ENCODE data around the gene RAVER1. TPM values are rescaled to one million over a fixed set of nuclear protein-coding genes. Genes with fewer than 3 reads are reported as not detected.
A peak's percentile ranks its signal among the peaks of the same experiment; 100 is the strongest.

RAVER1 gene
- total and polyA plus RNA-seq, 2 of the 13 experiments (the other 11 are each of a cell fraction or from before 2014, with no cell fraction given): 3.6 to 7.9 TPM

- no peak overlapping the region for H2AFZ ChIP-seq (ENCODE audit: low read length)
- no peak overlapping the region for H3K9ac ChIP-seq (ENCODE audit: insufficient read depth, low read depth, low read length)
- peaks cover 17% of the 10 kb centered on the region for H3K4me1 ChIP-seq (ENCODE audit: insufficient read depth, low read length)
- intact Hi-C loops (cut with micrococcal nuclease; ENCODE audit: unreplicated experiment): no loop called here
- H3K27me3 ChIP-seq (ENCODE audit: control insufficient read depth in 1 of 2, insufficient read depth in 2 of 2, low read length in 2 of 2): no peaks in the 10 kb centered on the region; a peak in 1 of 5 replicates
- FAIRE-seq: no peak
- H3K79me2 ChIP-seq (ENCODE audit: insufficient read depth, low read length): peaks cover 5% of the 10 kb centered on the region
- no peaks in the 10 kb centered on the region; the same call in 1 of the 2 replicates for H4K20me1 ChIP-seq (ENCODE audit: insufficient read depth, low read length)
- in situ Hi-C loops (cut with HindIII; ENCODE audit: extremely low pct_ligation_motif_present, low pct_unique_long_range_greater_than_20kb): no loop called here
- BruUV-seq (replicated peaks): no TSS peak
- ATAC-seq: no peak
- WGBS (ENCODE audit: low lambda C conversion rate): 96% methylated on average over 14 of the region's 15 CpGs
- ChIA-PET CTCF (ENCODE audit: low intra/inter-chr PET ratio, low total read pairs) (no interaction called here), POLR2A (interaction anchor here (1.3 to 5.1 kb wide), 2 partner anchors 14 to 16 kb away, joined by 4 to 24 read pairs; partner anchors contain the start of gene RAVER1)
- no peak for DNase-seq (ENCODE audit: low spot score)
- no peak overlapping the region for H3K4me2 ChIP-seq (ENCODE audit: low read depth, low read length)
- no peaks in the 10 kb centered on the region for H3K9me3 ChIP-seq (ENCODE audit: low read length)
- no peak overlapping the region for H3K27ac ChIP-seq (ENCODE audit: extremely low read length, insufficient read depth, low read length)
- TF ChIP-seq ZNF629 (CRISPR knock-in tag; conservative IDR thresholded peaks at IDR 0.05) (peak; percentile 73), AGO2 (optimal IDR thresholded peaks at IDR 0.05; ENCODE audit: low read depth, low read length) (peak; percentile 49), ZFP82 (CRISPR knock-in tag; IDR thresholded peaks at IDR 0.05; ENCODE audit: borderline replicate concordance) (no peak)
- peaks cover 24 to 50% of the 10 kb centered on the region in 2 experiments for H3K36me3 ChIP-seq (replicated peaks in 1 of 2; ENCODE audit: control insufficient read depth in 1 of 2, insufficient read depth in 2 of 2, low read length in 2 of 2)
- no peak overlapping the region for H3K4me3 ChIP-seq (replicated peaks in 1 of 3; ENCODE audit: insufficient read depth in 1 of 3, low read depth in 2 of 3, low read length in 3 of 3)
These were observed 15.4 kb downstream of the RAVER1 start for GRCh38 chr19:10317857-10318462.

GRCh38 chr19:10317045-10317856, 16.1 kb downstream of the RAVER1 start:
- Histone ChIP-seq H3K4me2 (ENCODE audit: low read depth, low read length) (no peak overlapping the region), H3K36me3 (replicated peaks in 1 of 2; ENCODE audit: control insufficient read depth in 1 of 2, insufficient read depth in 2 of 2, low read length in 2 of 2) (peaks cover 18 to 43% of the 10 kb centered on the region in 2 experiments), H3K9ac (ENCODE audit: insufficient read depth, low read depth, low read length) (no peak overlapping the region), H2AFZ (ENCODE audit: low read length) (no peak overlapping the region), H3K4me1 (ENCODE audit: insufficient read depth, low read length) (peaks cover 17% of the 10 kb centered on the region), H4K20me1 (ENCODE audit: insufficient read depth, low read length) (no peaks in the 10 kb centered on the region; the same call in 1 of the 2 replicates), H3K27me3 (ENCODE audit: control insufficient read depth in 1 of 2, insufficient read depth in 2 of 2, low read length in 2 of 2) (no peaks in the 10 kb centered on the region; a peak in 1 of 5 replicates), H3K4me3 (replicated peaks in 1 of 3; ENCODE audit: insufficient read depth in 1 of 3, low read depth in 2 of 3, low read length in 3 of 3) (no peak overlapping the region), H3K79me2 (ENCODE audit: insufficient read depth, low read length) (peaks cover 5% of the 10 kb centered on the region), H3K9me3 (ENCODE audit: low read length) (no peaks in the 10 kb centered on the region), H3K27ac (ENCODE audit: extremely low read length, insufficient read depth, low read length) (no peak overlapping the region)
- WGBS (ENCODE audit: low lambda C conversion rate): 93% methylated on average over 20 of the region's 29 CpGs
- DNase-seq (ENCODE audit: low spot score) (no peak), ATAC-seq (no peak), FAIRE-seq (no peak)
- POLR2A ChIA-PET: interaction anchor here (1.3 to 5.1 kb wide), 3 partner anchors 15 to 63 kb away, joined by 3 to 24 read pairs (median 4); partner anchors contain the start of genes RAVER1 and TYK2
- no TSS peak for BruUV-seq (replicated peaks)
- in situ Hi-C loops (cut with HindIII; ENCODE audit: extremely low pct_ligation_motif_present, low pct_unique_long_range_greater_than_20kb) (no loop called here), intact Hi-C loops (cut with micrococcal nuclease; ENCODE audit: unreplicated experiment) (no loop called here)
- CTCF ChIA-PET (ENCODE audit: low intra/inter-chr PET ratio, low total read pairs): no interaction called here
- TF ChIP-seq, protein P1, sequence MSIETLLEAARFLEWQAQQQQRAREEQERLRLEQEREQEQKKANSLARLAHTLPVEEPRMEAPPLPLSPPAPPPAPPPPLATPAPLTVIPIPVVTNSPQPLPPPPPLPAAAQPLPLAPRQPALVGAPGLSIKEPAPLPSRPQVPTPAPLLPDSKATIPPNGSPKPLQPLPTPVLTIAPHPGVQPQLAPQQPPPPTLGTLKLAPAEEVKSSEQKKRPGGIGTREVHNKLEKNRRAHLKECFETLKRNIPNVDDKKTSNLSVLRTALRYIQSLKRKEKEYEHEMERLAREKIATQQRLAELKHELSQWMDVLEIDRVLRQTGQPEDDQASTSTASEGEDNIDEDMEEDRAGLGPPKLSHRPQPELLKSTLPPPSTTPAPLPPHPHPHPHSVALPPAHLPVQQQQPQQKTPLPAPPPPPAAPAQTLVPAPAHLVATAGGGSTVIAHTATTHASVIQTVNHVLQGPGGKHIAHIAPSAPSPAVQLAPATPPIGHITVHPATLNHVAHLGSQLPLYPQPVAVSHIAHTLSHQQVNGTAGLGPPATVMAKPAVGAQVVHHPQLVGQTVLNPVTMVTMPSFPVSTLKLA (IDR thresholded peaks at IDR 0.05): no peak
- TF ChIP-seq KAT7 (CRISPR knock-in tag; IDR thresholded peaks at IDR 0.05; ENCODE audit: borderline replicate concordance): no peak
- TF ChIP-seq TBX2 (CRISPR knock-in tag; IDR thresholded peaks at IDR 0.05; ENCODE audit: borderline replicate concordance): no peak
- TF ChIP-seq ZNF746 (CRISPR knock-in tag; IDR thresholded peaks at IDR 0.05): no peak
- no peak for TF ChIP-seq ZC3H4 (CRISPR knock-in tag; IDR thresholded peaks at IDR 0.05; ENCODE audit: borderline replicate concordance)
- TF ChIP-seq IRF1 (CRISPR knock-in tag; IDR thresholded peaks at IDR 0.05; ENCODE audit: low read depth): no peak
- no peak for TF ChIP-seq RFX3 (CRISPR knock-in tag; IDR thresholded peaks at IDR 0.05)
- no peak for TF ChIP-seq ZNF225 (CRISPR knock-in tag; IDR thresholded peaks at IDR 0.05)

All from HepG2 (cell line).